Neural progenitor cell (in vitro differentiated cells): ENCODE data around the gene GALNT18. TPM values are rescaled to one million over a fixed set of nuclear protein-coding genes. Genes with fewer than 3 reads are reported as not detected.
A peak's percentile ranks its signal among the peaks of the same experiment; 100 is the strongest.

Source experiments
- DNase-seq: peaks from one replicate; pipeline ENCODE4 v3.0.0-alpha.2; 2016; ENCODE audit warnings: low spot score
- H2AFZ ChIP-seq: fragments of 200-600 bp; sonication (generic); replicated peaks from 2 replicates; pipeline ENCODE4 v1.6.1; 2016; ENCODE audit warnings: antibody characterized with exemption
- H3F3A ChIP-seq: fragments of 200-600 bp; sonication (generic); 2 replicates; pipeline ENCODE4 v1.6.1; 2016; ENCODE audit warnings: antibody characterized with exemption, low read depth
- H3K27ac ChIP-seq: fragments of 200-600 bp; sonication (generic); 2 replicates; pipeline ENCODE4 v1.5.1; 2016; ENCODE audit warnings: mild to moderate bottlenecking
- H3K27me3 ChIP-seq: fragments of 200-600 bp; sonication (generic); 2 replicates; pipeline ENCODE4 v1.6.1; 2016; ENCODE audit warnings: mild to moderate bottlenecking, moderate library complexity
- H3K36me3 ChIP-seq: fragments of 200-600 bp; sonication (generic); 2 replicates; pipeline ENCODE4 v1.5.1; 2016
- H3K4me1 ChIP-seq: fragments of 200-600 bp; sonication (generic); 2 replicates; pipeline ENCODE4 v1.6.1; 2016; ENCODE audit warnings: mixed run types
- H3K4me2 ChIP-seq: fragments of 200-600 bp; sonication (generic); 2 replicates; pipeline ENCODE4 v1.6.1; 2016
- H3K4me3 ChIP-seq: fragments of 200-600 bp; sonication (generic); 2 replicates; pipeline ENCODE4 v1.5.1; 2016
- H3K79me2 ChIP-seq: fragments of 200-600 bp; sonication (generic); 2 replicates; pipeline ENCODE4 v1.6.1; 2016; ENCODE audit warnings: low read depth
- H3K9ac ChIP-seq: fragments of 200-600 bp; sonication (generic); 2 replicates; pipeline ENCODE4 v1.6.1; 2016
- H3K9me3 ChIP-seq: fragments of 200-600 bp; sonication (generic); 2 replicates; pipeline ENCODE4 v1.5.1; 2016; ENCODE audit warnings: low read depth
- H4K20me1 ChIP-seq: fragments of 200-600 bp; sonication (generic); 2 replicates; pipeline ENCODE4 v1.6.1; 2016; ENCODE audit warnings: low read depth
- H3K27ac Mint-ChIP-seq: 3 replicates; pipeline ENCODE4 v1.8.0; 2021; ENCODE audit warnings: mixed read lengths
- H3K27me3 Mint-ChIP-seq: 2 replicates; pipeline ENCODE4 v1.8.0; 2022; ENCODE audit warnings: low read depth, mild to moderate bottlenecking, inconsistent platforms, moderate library complexity, mixed read lengths; ENCODE audit not compliant: insufficient read depth
- H3K36me3 Mint-ChIP-seq: 3 replicates; pipeline ENCODE4 v1.8.0; 2021; ENCODE audit warnings: mixed read lengths
- H3K4me1 Mint-ChIP-seq: 3 replicates; pipeline ENCODE4 v1.8.0; 2021; ENCODE audit warnings: mixed read lengths
- H3K4me3 Mint-ChIP-seq: 3 replicates; pipeline ENCODE4 v1.8.0; 2021; ENCODE audit warnings: mild to moderate bottlenecking, moderate library complexity, mixed read lengths
- H3K9me3 Mint-ChIP-seq: 3 replicates; pipeline ENCODE4 v1.8.0; 2020; ENCODE audit warnings: mixed read lengths
- EZH2 ChIP-seq: fragments of 200-600 bp; sonication (generic); IDR thresholded peaks from 2 replicates; pipeline ENCODE4 v1.6.1; 2017; ENCODE audit warnings: antibody characterized with exemption, mild to moderate bottlenecking, moderate library complexity
- EZH2phosphoT487 ChIP-seq: fragments of 200-600 bp; sonication (generic); IDR thresholded peaks from 2 replicates; pipeline ENCODE4 v1.6.1; 2017; ENCODE audit warnings: antibody characterized with exemption
- total RNA-seq: library from RNA; depleted of rRNA; stranded (reverse); fragments of >200 nt; gene quantifications from 2 replicates; pipeline ENCODE4 v1.2.3, GENCODE V29; 2015; ENCODE audit warnings: low replicate concordance
- TF ChIP-seq, protein P1 (sequence below): fragments of 200-600 bp; sonication (generic); IDR thresholded peaks from 2 replicates; pipeline ENCODE4 v1.5.1; 2017; ENCODE audit warnings: antibody characterized with exemption, mild to moderate bottlenecking

Gene GALNT18
- total RNA-seq, 1 donor from 2014 or later, result 2.4 TPM

- TF ChIP-seq, protein P1, sequence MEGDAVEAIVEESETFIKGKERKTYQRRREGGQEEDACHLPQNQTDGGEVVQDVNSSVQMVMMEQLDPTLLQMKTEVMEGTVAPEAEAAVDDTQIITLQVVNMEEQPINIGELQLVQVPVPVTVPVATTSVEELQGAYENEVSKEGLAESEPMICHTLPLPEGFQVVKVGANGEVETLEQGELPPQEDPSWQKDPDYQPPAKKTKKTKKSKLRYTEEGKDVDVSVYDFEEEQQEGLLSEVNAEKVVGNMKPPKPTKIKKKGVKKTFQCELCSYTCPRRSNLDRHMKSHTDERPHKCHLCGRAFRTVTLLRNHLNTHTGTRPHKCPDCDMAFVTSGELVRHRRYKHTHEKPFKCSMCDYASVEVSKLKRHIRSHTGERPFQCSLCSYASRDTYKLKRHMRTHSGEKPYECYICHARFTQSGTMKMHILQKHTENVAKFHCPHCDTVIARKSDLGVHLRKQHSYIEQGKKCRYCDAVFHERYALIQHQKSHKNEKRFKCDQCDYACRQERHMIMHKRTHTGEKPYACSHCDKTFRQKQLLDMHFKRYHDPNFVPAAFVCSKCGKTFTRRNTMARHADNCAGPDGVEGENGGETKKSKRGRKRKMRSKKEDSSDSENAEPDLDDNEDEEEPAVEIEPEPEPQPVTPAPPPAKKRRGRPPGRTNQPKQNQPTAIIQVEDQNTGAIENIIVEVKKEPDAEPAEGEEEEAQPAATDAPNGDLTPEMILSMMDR, result no peak
- TF ChIP-seq EZH2phosphoT487 (no peak), EZH2 (no peak)
- Histone ChIP-seq H3K4me1 (peaks cover 16% of the 10 kb centered on the region), H3F3A (peaks cover 8% of the 10 kb centered on the region), H3K4me2 (peak overlapping the region; percentile 41), H3K9ac (no peak overlapping the region), H4K20me1 (no peaks in the 10 kb centered on the region), H3K27ac (no peak overlapping the region), H3K27me3 (no peaks in the 10 kb centered on the region), H2AFZ (no peak overlapping the region), H3K4me3 (no peak overlapping the region), H3K36me3 (no peaks in the 10 kb centered on the region), H3K79me2 (no peaks in the 10 kb centered on the region), H3K9me3 (no peaks in the 10 kb centered on the region)
- H3K36me3 Mint-ChIP-seq, result no peaks in the 10 kb centered on the region
- H3K27me3 Mint-ChIP-seq, result peaks cover 6% of the 10 kb centered on the region
- H3K4me3 Mint-ChIP-seq, result no peak overlapping the region
- peaks cover 20% of the 10 kb centered on the region for H3K4me1 Mint-ChIP-seq
- no peak for DNase-seq
- H3K27ac Mint-ChIP-seq, result no peak overlapping the region
- H3K9me3 Mint-ChIP-seq, result peaks cover 2% of the 10 kb centered on the region
These were observed 234.6 kb downstream of the GALNT18 start for GRCh38 chr11:11387207-11387606.

- TF ChIP-seq EZH2phosphoT487, result no peak
- TF ChIP-seq, protein P1, result no peak
- H3F3A ChIP-seq, result peaks cover 8% of the 10 kb centered on the region
- H3K9me3 Mint-ChIP-seq, result peaks cover 2% of the 10 kb centered on the region
- H3K9ac ChIP-seq, result no peak overlapping the region
- H3K79me2 ChIP-seq, result no peaks in the 10 kb centered on the region
- no peaks in the 10 kb centered on the region for H3K36me3 ChIP-seq
- H3K36me3 Mint-ChIP-seq, result no peaks in the 10 kb centered on the region
- H3K9me3 ChIP-seq, result no peaks in the 10 kb centered on the region
- H3K4me3 ChIP-seq, result no peak overlapping the region
- no peak for DNase-seq
- no peaks in the 10 kb centered on the region for H3K27me3 ChIP-seq
- H3K27ac ChIP-seq, result no peak overlapping the region
- no peak overlapping the region for H3K4me3 Mint-ChIP-seq
- H4K20me1 ChIP-seq, result no peaks in the 10 kb centered on the region
- H3K27me3 Mint-ChIP-seq, result peaks cover 5% of the 10 kb centered on the region
- H3K4me1 Mint-ChIP-seq, result peaks cover 13% of the 10 kb centered on the region
- H3K4me2 ChIP-seq, result no peak overlapping the region
- no peak overlapping the region for H3K27ac Mint-ChIP-seq
- H2AFZ ChIP-seq, result no peak overlapping the region
- peaks cover 16% of the 10 kb centered on the region for H3K4me1 ChIP-seq
These were observed 237.0 kb downstream of the GALNT18 start for GRCh38 chr11:11384829-11385228.

GRCh38 chr11:11383995-11384394, 237.8 kb downstream of the GALNT18 start:
- Histone ChIP-seq H3K36me3 (no peaks in the 10 kb centered on the region), H3F3A (peaks cover 8% of the 10 kb centered on the region), H3K9ac (no peak overlapping the region), H4K20me1 (no peaks in the 10 kb centered on the region), H3K4me3 (no peak overlapping the region), H3K27ac (no peak overlapping the region), H3K27me3 (no peaks in the 10 kb centered on the region), H3K79me2 (no peaks in the 10 kb centered on the region), H3K4me1 (peaks cover 16% of the 10 kb centered on the region), H3K9me3 (no peaks in the 10 kb centered on the region), H3K4me2 (no peak overlapping the region), H2AFZ (no peak overlapping the region)
- Mint-ChIP-seq H3K36me3 (no peaks in the 10 kb centered on the region), H3K9me3 (peaks cover 2% of the 10 kb centered on the region), H3K27ac (no peak overlapping the region), H3K27me3 (peaks cover 5% of the 10 kb centered on the region), H3K4me1 (peaks cover 13% of the 10 kb centered on the region), H3K4me3 (no peak overlapping the region)
- TF ChIP-seq, protein P1, result no peak
- TF ChIP-seq EZH2phosphoT487 (no peak), EZH2 (no peak)
- DNase-seq, result no peak
